ENCODE data around the gene TMTC2.

Gene TMTC2

GRCh38 chr12:83039413-83039812, 352.7 kb downstream of the TMTC2 start:
- no peak for DNase-seq

DNA sequence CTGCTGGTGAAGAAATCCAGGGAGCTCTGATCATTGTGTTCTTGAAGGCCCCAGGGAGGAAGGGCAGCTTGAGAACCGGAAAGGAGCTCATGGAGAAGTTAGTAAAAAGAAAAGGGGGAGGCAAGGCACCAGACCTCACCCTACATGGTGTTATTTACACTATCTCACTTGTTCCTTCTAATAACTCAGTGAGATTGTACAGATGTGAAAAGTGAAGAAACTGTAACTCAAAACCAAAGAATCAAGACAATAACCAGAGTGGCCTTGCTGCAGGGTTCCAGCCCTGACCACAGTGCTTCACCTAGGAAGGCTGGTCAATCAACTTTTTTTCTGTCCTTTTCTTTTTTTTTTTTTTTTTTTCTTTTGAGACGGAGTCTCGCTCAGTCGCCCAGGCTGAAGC, 353.6 kb downstream of the TMTC2 start:
- DNase-seq, result no peak

DNA sequence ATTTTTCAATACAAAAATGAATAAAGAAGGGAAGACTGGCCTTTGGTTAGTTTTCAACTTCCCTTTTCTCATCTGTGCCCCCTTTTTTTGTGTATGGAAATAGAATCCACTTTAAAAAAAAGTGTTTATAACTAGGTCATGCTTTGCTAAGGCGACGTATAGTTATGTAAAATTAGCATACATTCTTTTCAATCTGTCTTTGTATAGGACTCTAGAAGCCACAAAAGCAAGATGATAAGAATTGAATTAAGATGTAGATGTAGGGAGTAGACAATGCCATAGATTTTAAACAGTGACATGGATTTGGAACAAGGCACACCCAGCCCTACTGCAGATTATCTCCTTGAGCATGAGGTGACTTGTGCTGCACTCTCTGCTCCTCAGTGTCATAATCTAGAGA, 354.3 kb downstream of the TMTC2 start:
- DNase-seq, result no peak

DNA sequence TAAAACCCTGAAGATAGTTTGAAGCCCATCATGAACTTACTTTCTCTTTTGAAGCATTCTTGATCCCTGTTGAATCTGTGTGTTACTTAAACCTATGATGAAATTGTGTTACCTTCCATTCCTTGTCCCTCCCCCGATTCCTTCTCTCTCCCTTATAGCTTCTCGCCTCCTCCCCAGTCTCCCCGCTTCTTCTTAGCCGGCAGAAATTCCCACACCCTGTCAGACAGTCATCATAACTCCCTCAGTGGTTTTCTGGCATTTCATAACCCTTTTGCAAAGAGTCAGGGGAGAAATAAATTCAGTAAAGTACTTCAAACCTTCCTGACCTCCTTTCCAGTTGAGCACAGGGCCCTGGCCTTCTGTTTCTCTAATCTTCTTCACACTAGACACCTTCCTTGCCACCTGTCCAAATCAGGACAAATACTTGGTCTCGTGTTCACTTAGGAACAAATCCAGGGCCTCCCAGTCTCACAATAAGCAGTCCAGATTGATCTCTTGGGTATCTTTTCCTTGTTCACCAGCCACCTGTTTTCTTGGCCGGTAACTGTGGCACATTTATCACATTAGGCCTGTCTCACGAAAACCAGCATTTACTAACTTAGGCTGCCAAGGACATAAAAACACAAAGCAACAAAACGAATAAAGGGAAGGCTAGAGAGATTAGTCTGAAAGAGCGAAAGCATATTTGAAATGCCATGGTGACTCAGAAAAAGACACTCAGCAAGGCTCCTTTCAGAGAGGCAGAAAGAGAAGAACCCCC, 355.9 kb downstream of the TMTC2 start:
- no peak for DNase-seq

DNA sequence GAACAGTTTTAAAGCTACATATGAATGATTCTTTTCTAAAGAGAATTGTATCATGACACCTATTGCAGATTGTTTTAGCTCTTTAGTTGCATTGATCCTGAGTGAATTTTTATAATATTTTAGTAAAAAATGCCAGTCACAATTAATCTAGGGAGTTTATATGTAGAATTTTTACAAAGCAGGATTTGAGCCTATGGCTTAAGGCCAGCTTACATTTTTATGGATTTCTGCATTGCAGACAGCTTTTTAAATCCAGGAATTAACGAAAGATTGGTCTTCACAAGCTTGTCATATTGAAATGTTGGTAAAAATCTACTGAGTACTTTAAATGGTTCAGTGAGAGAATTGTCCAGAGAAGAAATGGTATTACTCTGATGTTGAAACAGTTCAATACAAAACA, 358.0 kb downstream of the TMTC2 start:
- DNase-seq, result no peak

DNA sequence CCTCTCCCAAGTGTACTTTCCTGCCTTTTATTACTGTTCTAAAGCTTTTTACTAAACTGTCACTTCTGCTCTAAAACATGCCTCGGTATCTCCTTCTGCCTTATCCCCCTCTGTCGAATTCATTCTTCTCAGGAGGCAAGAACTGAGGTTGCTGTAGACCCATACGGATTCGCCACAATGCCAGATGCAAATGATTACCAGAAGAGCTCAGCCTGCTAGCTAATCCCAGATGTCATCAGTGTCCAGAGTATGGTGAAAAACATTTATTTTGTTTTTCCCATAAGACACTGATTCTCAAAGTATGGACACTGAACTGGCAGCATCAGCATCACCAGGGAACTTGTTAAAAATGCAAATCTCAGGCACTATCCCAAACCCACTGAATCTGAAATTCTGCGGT, 359.3 kb downstream of the TMTC2 start:
- no peak for DNase-seq

DNA sequence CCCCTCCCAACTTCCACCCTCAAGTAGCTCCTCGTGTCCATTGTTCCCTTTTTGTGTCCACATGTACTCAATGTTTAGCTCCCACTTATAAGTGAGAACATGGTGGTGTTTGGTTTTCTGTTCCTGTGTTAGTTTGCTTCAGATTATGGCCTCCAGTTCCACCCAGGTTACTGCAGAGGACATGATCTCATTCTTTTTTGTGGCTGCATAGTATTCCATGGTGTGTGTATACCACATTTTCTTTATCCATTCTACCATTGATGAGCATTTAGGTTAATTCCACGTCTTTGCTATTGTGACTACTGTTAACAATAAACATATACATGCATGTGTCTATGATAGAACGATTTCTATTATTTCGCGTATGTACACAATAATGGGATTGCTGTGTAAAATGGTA, 362.6 kb downstream of the TMTC2 start:
- no peak for DNase-seq

- no peak for DNase-seq
Observed at GRCh38 chr12:83052890-83053541, 366.3 kb downstream of the TMTC2 start.

DNA sequence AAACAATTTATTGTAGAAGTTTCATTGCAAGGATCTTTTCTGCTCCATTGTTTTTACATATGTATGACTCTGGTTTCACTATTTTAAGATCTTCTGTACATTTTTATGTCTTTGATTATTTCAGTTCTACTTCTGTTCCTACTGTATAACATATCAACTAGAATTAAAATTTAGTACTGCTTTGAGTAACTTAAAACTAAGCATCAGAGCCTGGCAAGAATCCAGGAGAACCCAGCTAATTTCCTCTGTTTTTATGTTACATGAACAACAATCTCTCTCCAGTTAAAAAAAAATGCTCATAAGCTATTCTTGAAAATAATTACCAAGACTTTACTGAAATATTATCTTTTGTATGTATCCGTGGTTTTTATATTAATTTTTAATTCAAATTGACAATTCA, 370.7 kb downstream of the TMTC2 start:
- DNase-seq, result no peak

GRCh38 chr12:83059107-83059506, 372.4 kb downstream of the TMTC2 start:
- DNase-seq, result no peak

GRCh38 chr12:83065562-83065961, 378.9 kb downstream of the TMTC2 start:
- no peak for DNase-seq

GRCh38 chr12:83067981-83068380, 381.3 kb downstream of the TMTC2 start:
- no peak for DNase-seq

DNA sequence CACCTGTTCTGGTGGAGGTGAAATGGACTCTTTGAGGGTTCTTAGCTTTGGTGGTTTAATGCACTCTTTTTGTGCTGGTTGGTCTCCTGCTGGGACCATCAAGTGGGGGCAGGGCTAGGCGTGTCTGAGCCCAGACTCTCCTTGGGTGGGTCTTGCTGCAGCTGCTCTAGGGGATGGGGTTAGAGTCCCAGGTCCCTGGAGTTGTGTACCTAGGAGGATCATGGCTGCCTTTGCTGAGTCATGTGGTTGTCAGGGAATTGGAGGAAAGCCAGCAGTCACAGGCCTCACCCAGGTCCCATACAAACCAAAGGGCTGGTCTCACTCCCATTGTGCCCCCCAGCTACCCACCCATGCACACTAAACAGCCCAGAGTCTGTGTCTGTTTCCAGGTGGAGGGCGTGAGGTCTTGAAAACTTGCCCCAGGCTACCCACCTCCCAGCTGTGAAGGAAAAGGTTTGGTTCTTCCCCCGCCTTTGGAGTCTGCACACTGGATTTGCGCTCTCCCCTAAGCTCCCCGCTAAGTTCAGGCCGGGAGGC, 387.7 kb downstream of the TMTC2 start:
- DNase-seq, result no peak

- DNase-seq, result no peak
Observed at GRCh38 chr12:83075471-83075870, 388.8 kb downstream of the TMTC2 start.

- DNase-seq, result no peak
Observed at GRCh38 chr12:83077041-83077440, 390.3 kb downstream of the TMTC2 start.

- DNase-seq, result no peak
Observed at GRCh38 chr12:83082690-83083276, 396.1 kb downstream of the TMTC2 start.

DNA sequence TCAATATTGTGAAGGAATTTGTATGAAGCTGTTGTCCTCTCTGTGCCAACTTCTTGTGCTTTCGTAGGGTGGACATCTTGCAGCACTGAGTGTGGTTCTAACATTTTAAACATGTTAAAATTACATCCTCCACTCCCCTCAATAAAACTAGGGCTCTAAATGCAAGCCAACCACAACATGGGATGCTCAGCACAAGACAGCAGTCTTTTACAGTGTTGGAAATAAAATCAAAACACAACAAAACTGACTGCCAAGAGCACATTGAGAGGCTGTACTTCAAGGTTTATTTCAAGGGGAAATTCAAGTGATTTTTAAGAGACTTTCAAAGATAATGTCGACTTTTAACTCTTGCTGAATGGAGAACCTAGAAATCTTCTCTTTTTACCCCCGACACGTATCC, 396.9 kb downstream of the TMTC2 start:
- no peak for DNase-seq

DNA sequence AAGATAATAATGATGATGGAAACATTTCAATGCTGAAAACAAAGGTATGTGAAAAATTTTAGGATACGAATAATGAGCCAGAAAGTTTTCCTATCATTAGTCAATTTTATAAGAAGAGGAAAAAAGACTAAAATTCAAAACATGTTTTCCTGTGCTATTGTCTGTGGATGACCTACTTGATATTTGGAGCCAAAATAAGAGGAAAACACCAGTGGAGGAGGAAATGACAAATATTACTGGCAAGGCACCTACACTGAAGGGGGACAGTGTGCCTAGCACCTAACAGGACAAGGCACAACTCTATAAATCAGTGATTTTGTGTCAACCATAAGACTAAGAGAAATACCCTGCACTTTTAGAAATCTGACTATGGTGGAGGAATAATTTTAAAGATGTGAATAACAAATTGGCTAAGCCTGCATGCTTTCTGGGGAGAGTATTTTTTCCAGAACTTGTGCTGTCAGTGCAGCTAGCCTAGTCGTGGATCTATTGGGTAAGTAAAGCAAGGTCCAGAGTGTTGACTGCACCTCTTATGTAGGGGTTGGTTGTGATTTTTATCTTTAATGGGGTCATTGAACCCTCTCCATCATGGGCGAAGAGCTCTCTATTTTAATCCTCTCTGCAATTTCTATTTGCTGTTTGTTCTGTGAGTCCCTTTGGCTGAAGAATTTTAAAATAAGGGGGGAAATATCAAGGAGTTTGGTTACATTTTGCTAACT, 398.0 kb downstream of the TMTC2 start:
- no peak for DNase-seq

DNA sequence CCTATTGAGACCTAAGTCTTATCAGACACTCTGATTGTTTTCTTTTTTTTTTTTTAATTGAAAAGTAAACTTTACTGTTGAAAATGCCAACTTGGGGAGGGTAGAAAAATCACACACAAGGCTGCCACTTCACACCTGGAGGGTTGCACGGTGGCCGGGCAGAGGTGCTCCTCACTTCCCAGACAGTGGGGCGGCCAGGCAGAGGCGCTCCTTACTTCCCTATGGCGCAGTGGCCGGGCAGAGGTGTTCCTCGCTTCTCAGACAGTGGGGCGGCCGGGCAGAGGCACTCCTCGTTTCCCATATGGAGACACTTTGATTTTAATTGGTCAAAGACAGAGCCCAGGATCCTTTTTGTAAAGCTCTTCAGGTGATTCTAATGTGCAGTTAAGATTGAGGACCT, 399.3 kb downstream of the TMTC2 start:
- DNase-seq, result no peak

GRCh38 chr12:83089575-83089974, 402.9 kb downstream of the TMTC2 start:
- no peak for DNase-seq

GRCh38 chr12:83092129-83092528, 405.4 kb downstream of the TMTC2 start:
- DNase-seq, result no peak

DNA sequence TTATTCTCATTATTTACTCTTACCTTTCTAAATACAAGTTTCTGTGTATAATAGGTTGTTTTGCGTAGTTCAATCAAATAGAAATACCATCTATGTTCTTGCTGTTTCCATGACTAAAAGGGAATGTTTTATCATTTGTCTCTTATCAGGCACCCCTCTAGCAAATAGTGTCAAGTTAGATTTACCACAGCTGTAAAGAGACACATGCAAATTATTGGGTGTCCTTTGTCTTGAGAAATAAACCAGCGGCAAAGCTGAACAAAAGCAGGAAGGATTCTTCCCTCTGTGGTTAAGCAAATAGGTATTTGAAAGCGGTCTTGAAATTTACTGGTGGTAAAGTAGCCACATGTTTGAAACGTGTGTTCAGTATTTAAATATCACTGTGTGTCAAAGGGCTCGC, 405.9 kb downstream of the TMTC2 start:
- DNase-seq, result no peak

- no peak for DNase-seq
Observed at GRCh38 chr12:83093426-83093825, 406.7 kb downstream of the TMTC2 start.
